Stomach (tissue), 4 donors: ENCODE measurements around the gene PRM3.

ENCODE experiments used
- CTCF ChIP-seq, 7 experiments: fragments of 450-650 bp in 4 of 7; fragments of 200-600 bp in 3 of 7; sonication (generic) in 3 of 7; IDR thresholded peaks; one replicate each; pipeline ENCODE4 v1.5.1; 2016 to 2019; ENCODE audit warnings: antibody characterized with exemption in 7 of 7, control low read depth in 2 of 7, mild to moderate bottlenecking in 1 of 7
- EP300 ChIP-seq: sonication (generic); formaldehyde crosslinking; IDR thresholded peaks from one replicate; pipeline ENCODE4 v1.6.1; 2017; ENCODE audit warnings: antibody characterized with exemption
- POLR2A ChIP-seq, 4 donors: fragments of 450-650 bp; IDR thresholded peaks; one replicate each; pipeline ENCODE4 v1.6.1; 2016; ENCODE audit warnings: antibody characterized with exemption in 4 of 4, control low read depth in 2 of 4, mild to moderate bottlenecking in 1 of 4, moderate library complexity in 1 of 4
- POLR2AphosphoS5 ChIP-seq, 3 donors: sonication (generic); formaldehyde crosslinking; IDR thresholded peaks; one replicate each; pipeline ENCODE4 v1.6.1; 2016; ENCODE audit warnings: antibody characterized with exemption in 3 of 3

GRCh38 chr16:11315510-11315909 lies 42.1 kb upstream of the PRM3 start:
- no peak for TF ChIP-seq POLR2A (IDR thresholded peaks at IDR 0.05)
- no peak for TF ChIP-seq CTCF (IDR thresholded peaks at IDR 0.05)
- no peak for TF ChIP-seq POLR2AphosphoS5 (IDR thresholded peaks at IDR 0.05)
- no peak for TF ChIP-seq EP300
